Heart left ventricle (tissue), 13 donors: ENCODE measurements around the gene PMPCB.

Experiments used
- POLR2A ChIP-seq, 2 donors: fragments of 450-650 bp; IDR thresholded peaks; one replicate each; pipeline ENCODE4 v1.6.1; 2017; ENCODE audit warnings: antibody characterized with exemption in 2 of 2, mild to moderate bottlenecking in 2 of 2, moderate library complexity in 2 of 2
- TF ChIP-seq, protein P1 (sequence below), 12 donors: fragments of 200-600 bp; sonication (generic) in 4 of 12; IDR thresholded peaks; one replicate each; pipeline versions ENCODE4 v1.5.0 to v1.8.0; 2018 to 2022; ENCODE audit warnings: antibody characterized with exemption in 12 of 12, mild to moderate bottlenecking in 5 of 12
- donor health status: ischemic (EF 13 %, LVEDD 7.1; RV severe dilation, severe dysfunction).
- donor health status: DM: no; HTN: yes; CAD: no.
- donor health status: DM: no; HTN: no; CAD: no.
- donor health status: ischemic (EF 25% LVEDD 6.9; RV normal size, moderate dysfunction).
- donor health status: ischemic (EF 25% LVEDD 5.7; RV mildly dilated, moderate dysfunction).
- donor health status: ischemic (EF 35%, LVEDD 5.7; RV mildly dilated, moderate dysfunction).
- donor health status: nonischemic (EF 11% LVEDD 7.7; RV severe dilation, severe dysfunction).
- donor health status: DM: yes; HTN: yes; CAD: no.
- donor health status: PGD.
- donor health status: ischemic (EF 29% LVEDD 5.4; RV normal size, mild dysfunction).
- donor health status: nonischemic (EF 23%, LVEDD 6.1; RV moderate dilation, normal function).

DNA sequence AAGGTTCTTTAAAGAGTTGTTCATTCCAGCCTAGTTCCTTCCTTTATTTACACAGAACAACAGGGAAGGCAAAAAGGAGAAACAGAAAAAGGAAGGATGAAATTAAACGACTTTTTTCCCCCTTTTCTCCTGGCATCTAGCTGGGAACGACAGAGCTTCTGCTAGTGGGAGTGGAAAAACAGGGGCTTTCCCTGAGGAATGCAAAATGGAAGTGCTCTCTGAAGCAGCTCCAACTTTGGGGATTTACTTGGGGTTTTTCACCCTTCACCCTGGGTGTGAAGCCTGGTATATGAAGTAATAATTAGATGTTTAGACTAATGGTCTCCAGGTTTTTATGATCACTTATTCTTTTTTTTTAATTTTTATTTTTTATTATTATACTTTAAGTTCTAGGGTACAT lies 4.2 kb downstream of the PMPCB start:
- no peak for TF ChIP-seq POLR2A (IDR thresholded peaks at IDR 0.05)
- TF ChIP-seq, protein P1, sequence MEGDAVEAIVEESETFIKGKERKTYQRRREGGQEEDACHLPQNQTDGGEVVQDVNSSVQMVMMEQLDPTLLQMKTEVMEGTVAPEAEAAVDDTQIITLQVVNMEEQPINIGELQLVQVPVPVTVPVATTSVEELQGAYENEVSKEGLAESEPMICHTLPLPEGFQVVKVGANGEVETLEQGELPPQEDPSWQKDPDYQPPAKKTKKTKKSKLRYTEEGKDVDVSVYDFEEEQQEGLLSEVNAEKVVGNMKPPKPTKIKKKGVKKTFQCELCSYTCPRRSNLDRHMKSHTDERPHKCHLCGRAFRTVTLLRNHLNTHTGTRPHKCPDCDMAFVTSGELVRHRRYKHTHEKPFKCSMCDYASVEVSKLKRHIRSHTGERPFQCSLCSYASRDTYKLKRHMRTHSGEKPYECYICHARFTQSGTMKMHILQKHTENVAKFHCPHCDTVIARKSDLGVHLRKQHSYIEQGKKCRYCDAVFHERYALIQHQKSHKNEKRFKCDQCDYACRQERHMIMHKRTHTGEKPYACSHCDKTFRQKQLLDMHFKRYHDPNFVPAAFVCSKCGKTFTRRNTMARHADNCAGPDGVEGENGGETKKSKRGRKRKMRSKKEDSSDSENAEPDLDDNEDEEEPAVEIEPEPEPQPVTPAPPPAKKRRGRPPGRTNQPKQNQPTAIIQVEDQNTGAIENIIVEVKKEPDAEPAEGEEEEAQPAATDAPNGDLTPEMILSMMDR (IDR thresholded peaks at IDR 0.05), result no peak
